ENCODE results near the gene BAIAP2.

The BAIAP2 gene

DNA sequence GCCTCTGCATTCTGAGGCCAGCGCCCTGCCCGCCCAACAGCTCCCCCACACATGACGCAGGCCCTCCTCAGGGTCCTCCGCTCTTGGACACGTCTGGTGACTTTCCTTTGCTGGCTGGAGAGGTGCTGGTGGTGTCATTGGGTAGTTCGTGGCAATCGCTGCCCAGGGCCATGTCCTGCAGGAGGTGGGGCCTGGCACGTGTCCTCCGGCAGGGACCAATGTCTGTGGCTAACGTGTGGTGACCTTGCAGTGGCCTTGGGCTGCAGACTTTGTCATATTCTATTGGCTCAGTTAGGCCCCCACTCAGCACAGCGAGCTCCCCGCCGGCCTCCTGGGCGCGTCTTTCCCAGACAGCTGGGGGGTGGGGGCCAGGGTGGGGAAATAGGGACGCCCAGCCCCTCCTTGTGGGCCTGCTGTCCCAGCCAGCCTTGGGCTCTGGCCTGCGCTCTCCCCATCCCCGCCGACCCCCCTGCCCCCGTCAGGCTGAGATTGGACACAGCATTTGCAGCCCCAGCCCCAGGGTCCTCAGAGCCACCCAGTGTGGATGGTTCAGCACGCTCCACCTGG, 78.3 kb downstream of the BAIAP2 start:
- DNase-seq, result no peak

DNA sequence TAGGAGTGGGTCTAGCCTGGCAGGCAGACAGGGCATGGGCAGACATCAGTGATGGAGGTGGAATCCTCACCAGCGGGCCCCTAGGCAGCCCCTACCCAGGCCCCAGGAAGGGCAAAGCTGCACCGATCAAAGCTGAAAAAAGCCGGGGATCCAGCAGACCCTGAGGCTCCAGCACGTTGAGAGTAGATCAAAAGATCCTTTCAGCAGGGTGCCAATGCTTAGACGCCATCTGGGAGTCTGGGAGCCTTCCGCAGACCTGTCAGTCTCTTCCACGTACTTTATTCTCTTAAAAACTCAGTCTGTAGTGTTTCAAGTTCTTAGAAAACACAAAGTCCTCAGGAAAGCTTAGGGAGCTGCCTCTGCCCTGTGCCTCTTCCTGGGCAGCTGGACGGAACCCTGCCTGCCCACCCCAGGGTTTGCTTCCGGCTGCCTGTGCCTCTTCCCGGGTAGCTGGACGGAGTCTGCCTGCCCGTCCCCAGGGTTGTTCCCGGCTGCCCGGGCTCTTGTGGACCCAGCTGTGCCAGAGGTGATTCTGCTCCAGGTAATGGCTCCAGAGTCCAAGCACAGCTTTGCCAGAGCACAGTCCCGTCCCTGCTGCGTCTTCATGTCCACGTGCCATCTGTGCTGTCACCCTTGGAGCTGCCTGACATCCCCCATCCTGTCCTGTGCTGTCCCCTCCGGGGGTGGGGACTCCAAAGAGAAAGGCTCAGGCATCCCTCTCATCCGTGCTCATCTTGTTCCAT, 79.6 kb downstream of the BAIAP2 start:
- DNase-seq, result no peak

- DNase-seq, result no peak
Measured at GRCh38 chr17:81115219-81115618, 80.3 kb downstream of the BAIAP2 start.

GRCh38 chr17:81115749-81116464, 81.0 kb downstream of the BAIAP2 start:
- DNase-seq, result no peak

DNA sequence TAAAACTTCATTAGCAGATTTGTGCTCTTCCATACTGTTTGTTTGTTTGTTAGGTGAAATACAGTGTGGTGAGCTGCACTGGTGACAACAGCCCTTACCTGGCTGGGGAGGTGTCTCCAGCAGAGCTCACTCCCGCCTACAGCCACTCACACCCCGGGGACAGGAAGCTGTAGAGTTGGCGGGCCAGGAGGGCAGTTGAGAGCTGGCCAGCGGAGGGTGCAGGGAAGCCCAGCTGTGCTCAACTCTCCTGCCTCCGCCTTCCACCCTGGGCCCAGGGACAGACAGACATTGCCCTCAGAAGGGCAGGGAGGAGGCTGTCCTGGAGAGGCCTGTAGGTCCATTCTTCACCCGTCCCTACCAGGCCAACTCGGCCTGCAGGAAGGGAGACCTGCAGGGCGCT, 81.8 kb downstream of the BAIAP2 start:
- DNase-seq, result no peak

DNA sequence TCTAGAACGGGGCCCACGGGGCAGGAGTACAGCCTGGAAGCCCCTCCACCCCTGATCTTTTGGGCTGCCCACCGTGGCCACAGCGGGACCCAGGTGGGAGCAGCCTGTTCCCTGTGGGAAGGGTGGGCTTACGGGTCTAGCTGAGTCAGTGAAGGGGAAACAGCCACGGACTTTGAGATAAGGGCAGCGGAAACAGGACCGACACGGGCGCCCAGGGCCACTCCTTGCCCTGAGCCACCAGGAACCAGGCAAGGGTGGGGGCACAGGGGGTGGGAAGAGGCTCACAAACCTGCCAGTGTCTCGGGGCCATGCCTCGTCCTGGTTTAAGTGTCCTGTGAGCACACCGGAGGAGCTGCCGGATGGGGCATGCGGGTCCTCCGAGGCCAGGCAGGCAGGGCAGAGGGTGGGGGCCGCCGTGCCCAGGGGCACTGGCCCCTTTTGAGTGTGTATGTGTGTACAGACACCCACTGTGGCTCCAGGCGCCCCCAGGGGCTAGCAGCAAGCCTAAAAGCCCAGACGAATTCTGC, 82.8 kb downstream of the BAIAP2 start:
- no peak for DNase-seq

DNA sequence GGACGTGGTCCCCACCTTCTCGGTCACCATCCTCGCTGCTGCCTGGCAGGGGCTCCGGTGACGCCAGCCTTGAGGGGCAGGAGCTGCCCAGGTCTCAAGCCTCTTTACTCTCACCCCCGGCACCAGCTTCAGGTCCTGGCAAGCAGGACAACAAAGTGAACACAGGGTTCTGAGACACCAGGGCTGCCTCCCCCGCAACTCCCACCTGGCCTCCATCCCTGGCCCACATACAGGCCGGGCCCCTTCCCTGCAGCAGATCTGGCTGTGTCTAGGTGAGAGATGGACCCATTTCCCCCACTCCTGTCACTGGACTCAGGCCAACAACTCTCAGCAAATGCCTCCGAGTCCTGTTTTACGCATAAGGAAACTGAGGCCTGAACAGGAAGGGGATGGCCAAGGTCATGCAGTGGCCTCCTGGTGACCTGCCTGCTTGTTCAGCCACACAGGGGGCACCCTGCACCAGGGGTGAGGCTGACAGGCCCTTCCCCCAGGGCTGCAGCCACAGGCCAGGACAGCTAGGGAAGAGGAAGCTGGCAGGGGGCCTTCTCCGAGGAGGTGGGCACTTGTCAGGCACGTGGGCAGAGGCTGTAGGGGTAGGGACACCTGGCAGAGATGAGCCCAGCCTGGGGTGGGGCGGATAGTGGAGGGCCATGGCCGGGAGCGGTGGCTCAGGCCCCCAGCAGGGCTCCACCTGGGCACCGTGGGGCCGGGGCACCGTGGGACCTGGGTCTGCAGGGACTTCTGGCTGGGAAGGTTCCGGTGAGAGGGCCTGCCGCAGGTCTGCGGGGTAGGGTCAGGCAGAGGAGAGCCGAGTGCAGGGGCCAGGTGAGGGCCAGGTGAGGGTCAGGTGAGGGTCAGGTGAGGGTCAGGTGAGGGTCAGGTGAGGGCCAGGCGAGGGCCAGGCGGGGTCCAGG, 83.6 kb downstream of the BAIAP2 start:
- no peak for DNase-seq

DNA sequence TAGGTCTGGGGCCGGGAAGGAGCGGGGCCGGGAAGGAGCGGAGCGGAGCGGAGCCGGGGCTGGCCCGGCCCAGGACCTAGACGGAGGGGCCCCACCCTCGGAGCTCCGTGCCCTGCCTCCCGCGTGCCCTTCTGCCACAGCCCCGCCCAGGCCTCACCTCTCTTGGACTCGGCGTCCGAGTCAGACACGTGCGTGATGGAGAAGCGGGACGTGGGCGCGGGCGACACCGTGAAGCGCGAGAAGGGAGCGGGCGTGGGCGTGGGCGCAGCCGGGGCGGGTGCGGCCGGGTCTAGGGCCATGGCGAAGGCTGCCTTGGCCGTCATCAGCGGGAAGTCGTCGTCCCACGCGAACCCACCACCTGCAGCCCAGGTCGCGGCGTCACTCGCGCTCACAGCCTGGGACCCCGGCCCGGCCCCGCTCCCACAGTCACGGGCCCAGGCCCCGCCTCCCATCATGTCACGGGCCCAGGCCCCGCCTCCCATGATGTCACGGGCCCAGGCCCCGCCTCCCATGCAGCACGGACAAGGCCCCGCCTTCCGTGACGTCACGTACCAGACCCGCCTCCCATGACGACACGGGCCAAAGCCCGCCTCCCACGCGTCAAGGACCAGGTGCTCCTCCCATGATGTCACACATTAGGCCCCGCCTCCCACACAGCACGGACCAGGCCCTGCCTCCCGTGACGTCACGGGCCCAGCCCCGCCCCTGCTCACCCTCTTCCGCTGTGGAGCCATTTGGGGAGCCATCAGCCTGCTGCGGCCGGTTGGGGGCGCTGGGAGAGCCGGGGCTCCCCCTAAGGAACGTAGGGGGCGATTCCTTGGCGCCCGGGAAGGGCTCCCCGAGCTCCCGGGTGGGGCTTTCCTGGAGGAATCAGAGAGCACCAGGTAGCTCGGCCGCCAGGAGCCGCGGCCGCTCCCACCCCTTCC, 84.5 kb downstream of the BAIAP2 start:
- peak; percentile 85 for DNase-seq

- DNase-seq, result no peak
Measured at GRCh38 chr17:81120149-81120484, 85.2 kb downstream of the BAIAP2 start.

DNA sequence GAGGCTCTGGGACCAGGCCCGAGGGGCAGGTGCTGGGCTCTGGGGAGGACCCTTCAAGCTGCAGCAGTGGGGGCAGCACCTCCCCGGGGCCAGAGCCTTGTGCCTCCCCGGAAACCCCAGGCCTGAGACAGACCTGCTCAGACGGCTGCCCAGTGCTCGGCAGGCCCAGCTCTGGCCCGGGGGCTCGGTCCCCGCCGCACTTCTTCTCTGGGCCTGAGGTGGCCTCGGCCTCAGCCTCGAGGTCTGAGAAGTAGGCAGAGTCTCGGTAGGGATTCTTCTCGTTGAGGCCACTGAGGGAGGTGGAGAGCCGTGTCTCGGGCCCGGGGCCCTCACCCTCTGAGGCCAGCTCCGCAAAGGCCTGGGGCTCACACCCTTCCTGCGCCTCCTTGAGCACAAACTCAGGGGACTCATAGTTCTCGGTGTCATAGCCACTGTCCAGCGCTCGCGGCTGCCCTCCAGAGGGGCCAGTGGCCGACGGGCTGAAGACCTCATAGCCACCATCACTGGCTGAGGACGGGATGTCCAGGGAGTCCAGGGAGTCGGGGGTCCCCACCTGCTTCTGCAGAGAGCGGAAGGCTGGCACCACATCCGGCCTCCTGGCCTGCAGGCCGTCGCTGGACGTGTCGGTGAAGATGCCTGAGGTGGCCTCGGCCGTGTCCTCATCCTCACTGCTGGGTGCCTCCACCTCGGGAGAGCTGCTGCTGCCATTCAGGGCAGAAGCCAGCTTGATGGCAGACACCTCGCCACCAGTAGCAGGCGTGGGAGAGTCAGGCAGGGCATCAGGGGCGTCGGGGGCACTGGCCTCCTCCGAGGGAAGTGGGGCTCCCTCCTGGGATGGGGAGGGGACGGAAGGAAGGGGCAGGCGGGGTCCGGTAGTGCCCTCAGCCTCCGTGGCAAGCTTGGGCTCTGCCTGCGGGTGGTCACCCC, 86.0 kb downstream of the BAIAP2 start:
- no peak for DNase-seq

DNA sequence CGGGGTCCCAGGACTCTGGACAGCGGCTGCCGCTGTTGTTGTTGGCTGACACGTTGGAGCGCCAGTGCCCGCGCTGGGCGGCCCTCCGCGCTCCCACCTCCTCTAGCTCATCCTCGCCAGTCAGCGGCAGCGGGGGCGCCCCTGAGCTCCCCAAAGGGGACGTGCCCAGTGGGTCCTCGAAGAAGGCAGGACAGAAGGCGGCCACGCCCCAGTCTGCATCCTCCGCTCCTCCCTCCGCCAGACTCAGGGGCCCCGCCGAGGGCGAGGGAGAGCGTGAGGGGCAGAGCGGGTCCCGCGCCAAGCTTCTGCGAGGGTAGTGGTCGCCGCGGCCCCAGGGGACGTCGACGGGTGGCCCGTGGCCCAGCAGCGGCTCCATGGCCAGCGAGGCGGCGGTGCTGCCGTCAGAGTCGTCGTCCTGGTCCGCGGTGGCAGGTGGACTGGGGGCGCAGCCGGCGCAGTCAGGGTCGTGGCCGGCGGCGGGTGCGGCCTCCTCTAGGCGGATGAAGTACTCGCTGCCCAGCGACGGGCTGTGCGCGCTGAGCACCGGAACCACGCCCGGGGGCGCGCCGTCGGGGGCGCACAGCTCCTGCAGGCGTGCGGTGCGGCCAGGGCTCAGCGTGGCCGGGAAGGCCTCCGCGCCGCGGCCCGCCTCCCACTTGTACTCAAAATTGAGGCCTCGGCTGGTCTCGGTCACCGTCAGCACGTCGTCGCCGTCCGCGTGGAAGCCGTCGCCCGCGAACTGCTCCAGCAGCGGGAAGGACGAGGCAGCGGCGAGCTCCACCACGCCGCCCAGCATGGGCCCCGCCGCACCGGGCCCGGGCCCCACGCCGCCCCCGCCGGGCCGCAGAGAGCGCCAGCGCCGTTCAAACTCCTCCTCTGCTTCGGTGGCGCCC, 87.1 kb downstream of the BAIAP2 start:
- no peak for DNase-seq

DNA sequence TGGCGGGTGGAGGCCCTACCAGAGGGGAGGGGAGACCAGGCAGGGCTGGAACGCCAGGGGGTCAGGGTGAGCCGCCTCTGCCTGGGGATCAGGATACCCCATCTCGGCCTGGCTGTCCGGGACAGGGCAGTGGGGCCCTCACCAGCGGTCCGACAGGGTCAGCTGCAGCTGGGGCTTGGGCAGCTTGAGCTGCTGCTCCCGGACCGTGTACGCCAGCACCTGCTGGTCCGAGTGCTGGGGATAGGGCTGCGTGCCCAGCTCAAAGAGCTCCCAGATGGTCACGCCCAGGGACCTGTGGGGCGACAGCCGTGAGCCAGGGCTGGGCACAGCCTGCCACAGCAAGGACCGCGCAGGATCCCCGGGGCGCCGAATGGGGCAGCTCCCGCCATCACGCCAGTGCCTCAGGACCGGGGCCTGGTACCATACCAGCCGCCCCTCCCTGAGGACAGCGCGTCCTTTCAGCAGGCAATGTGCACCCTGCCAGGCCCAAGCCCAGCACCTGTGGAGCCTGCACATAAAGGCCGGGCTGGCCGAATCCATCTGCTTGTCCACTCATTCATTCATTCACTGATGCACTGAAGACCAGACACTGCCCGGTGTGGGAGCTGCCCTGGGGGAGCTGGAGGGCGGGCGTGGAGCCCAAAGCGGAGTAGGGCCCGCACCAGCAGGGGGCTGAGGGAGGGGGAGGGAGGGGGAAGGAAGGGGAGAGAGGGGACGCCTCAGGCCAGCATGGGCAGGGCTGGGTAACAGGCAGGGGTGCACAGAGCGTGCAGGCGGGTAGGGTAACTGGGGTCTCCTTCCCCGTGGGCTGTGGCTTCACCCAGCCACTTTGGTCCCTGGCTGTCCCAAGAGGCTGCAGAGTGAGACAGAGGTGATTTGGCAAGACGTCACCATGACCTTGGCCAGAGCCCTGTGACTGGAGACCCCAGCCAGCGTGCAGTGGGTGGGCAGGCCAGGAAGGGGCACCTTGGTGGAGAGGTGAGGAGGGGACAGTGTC, 88.4 kb downstream of the BAIAP2 start:
- no peak for DNase-seq

DNA sequence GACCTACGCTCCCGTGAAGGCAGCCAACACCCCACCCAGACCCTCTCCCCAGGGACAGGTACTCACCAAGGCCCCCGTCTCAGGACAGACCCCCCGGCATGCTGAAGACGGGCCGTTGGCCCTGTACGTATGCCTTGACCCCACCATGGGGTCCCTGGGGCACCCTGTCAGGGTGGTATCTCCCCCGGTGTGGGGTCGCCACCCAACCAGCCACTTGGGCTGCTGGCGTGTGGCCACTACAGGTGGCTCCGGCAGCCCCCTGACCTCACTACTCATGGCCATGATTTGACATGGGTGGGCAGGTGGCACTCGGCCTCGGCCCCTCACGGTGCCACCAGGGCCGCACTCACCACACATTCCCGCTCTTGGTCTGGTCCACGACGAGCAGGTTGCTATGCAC, 89.4 kb downstream of the BAIAP2 start:
- no peak for DNase-seq

DNA sequence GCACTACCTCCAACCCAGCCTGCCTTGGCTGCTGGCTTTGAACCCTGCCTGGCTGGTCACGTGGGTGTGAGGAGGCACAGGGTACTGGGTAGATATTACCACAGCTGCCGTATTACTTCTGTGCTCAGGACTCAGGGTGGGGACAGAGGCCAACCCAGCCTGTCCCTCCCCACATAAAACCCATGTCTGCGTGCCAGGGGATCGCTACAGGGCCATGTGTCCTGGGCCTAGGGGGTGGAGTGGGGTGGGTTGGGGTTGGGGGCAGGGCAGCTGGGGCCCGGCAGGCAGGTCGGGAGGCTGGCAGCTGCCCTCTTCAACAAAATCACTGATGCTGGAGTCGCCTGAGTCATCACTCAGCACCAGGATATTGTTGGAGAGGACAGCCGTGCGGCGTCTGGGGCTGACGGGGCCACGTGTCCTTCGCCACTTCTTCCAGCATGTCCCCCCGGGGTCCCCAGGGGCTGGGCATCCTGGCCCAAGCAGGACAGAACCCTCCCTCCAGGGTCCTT, 90.7 kb downstream of the BAIAP2 start:
- no peak for DNase-seq

- no peak for DNase-seq
Measured at GRCh38 chr17:81126281-81127132, 91.6 kb downstream of the BAIAP2 start.

DNA sequence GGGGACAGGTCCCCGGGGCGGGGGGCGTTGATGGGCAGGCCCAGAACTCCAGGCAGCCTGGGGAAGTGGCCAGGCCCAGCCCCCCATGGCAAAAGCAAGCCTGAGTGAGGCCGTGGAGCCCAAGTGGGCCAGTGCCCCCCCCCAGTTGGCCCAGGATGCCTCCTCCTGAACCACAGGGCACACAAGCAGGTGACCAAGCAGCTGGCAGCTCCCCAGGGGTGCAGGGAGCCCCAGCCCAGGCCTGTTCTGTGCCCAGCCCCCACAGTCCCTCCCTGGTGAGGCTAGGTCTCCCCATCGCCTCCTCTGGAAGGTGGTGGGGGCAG, 92.1 kb downstream of the BAIAP2 start:
- DNase-seq, result no peak

Data from fibroblast of skin of abdomen (primary cell).